ENCODE measurements around the gene RASA4. TPM values are rescaled to one million over a fixed set of nuclear protein-coding genes. Genes with fewer than 3 reads are reported as not detected.
"Not testable (repeated sequence)": the region's sequence is repeated elsewhere in the genome, so short reads cannot be mapped to it uniquely, and the experiment has no call there.

Gene RASA4
- total and polyA plus RNA-seq, 2 of the 4 experiments (the other 2 are of a cell fraction): 3.8 to 18.6 TPM

DNA sequence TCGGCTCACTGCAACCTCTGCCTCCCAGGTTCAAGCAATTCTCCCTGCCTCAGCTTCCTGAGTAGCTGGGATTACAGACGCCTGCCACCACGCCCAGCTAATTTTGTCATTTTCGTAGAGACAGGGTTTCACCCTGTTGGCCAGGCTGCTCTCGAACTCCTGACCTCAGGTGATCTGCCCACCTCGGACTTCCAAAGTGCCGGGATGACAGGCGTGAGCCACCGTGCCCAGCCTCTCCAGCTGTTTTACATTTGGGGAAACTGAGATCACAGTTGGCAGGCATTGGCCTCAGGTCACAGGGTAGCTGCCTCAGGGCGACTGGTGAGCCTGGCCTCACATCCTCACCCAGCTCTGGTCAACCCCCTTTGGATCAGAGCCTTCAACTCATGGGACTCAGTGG is 6.8 kb downstream of the RASA4 start:
- ATAC-seq (ENCODE audit: low read depth): not testable (repeated sequence)

DNA sequence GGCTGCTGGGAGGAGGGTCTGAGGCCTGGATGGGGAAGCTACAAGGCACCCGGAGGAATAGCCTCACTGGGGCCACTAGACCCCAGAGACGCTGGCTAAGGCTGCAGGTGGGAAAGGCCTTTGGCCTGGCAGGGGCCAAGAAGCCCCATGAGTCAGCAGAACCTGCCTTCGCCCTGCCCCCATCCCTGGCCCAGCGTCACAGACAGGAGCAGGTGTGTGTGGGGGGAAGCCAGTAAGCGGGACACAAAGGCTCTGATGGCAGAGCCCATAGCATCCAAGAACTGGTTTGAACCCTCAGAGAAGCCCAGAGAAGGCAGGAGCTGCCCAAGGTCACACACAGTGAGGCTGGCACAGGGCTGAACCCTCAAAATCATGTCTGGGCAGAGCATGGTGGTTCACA is 9.7 kb downstream of the RASA4 start:
- H3K18ac ChIP-seq (ENCODE audit: low read depth, low read length); H2AK5ac ChIP-seq (ENCODE audit: low read depth, low read length); H2AK9ac ChIP-seq (replicated peaks; ENCODE audit: low read depth, low read length, poor library complexity); H3K23ac ChIP-seq (ENCODE audit: low read depth, low read length); BruUV-seq (replicated peaks); H3K4ac ChIP-seq (ENCODE audit: low read depth, low read length); H3K4me3 ChIP-seq (ENCODE audit: insufficient read depth, low read depth, low read length); H3K27me3 ChIP-seq (ENCODE audit: control insufficient read depth, insufficient read depth, low read length); POLR2A ChIA-PET (ENCODE audit: unreplicated experiment); H2BK15ac ChIP-seq (ENCODE audit: low read depth, low read length); H4K91ac ChIP-seq (ENCODE audit: insufficient read depth, low read depth, low read length); H4K8ac ChIP-seq (ENCODE audit: low read depth in 2 of 2, low read length in 2 of 2); CTCF ChIA-PET; H2BK20ac ChIP-seq (ENCODE audit: low read depth, low read length); H3K27ac ChIP-seq (ENCODE audit: insufficient read depth, low read length); H2BK5ac ChIP-seq (ENCODE audit: low read depth, low read length, poor library complexity, severe bottlenecking); H3K9ac ChIP-seq (ENCODE audit: low read depth, low read length); H3K79me1 ChIP-seq (ENCODE audit: low read depth in 1 of 2, low read length in 2 of 2); H3K4me2 ChIP-seq (ENCODE audit: low read depth, low read length); intact Hi-C loops (cut with micrococcal nuclease); H3K56ac ChIP-seq (ENCODE audit: extremely low read depth, insufficient read depth, low read length); H3K14ac ChIP-seq (replicated peaks; ENCODE audit: low read depth, low read length); H4K5ac ChIP-seq (ENCODE audit: low read depth, low read length); H3K9me3 ChIP-seq (ENCODE audit: control insufficient read depth, insufficient read depth, low read length); H2BK120ac ChIP-seq (ENCODE audit: low read depth, low read length); ATAC-seq (ENCODE audit: low read depth); H4K20me1 ChIP-seq (ENCODE audit: insufficient read depth, low read length); dilution Hi-C loops (cut with HindIII; ENCODE audit: low sequenced_read_pairs, unreplicated experiment); H3K36me3 ChIP-seq (ENCODE audit: control insufficient read depth, insufficient read depth, low read length); DNase-seq; H3K4me1 ChIP-seq (ENCODE audit: control insufficient read depth, insufficient read depth, low read length); H2AFZ ChIP-seq (replicated peaks; ENCODE audit: low read length, poor library complexity); in situ Hi-C loops (cut with MboI; ENCODE audit: low sequenced_read_pairs); H3K9me1 ChIP-seq (ENCODE audit: insufficient read depth, low read length): not testable (repeated sequence)
- whole genome bisulfite sequencing, 2 experiments (ENCODE audit: extremely low coverage in 2 of 2, insufficient read length in 1 of 2): no CpG with 5 or more reads among the region's 5 CpGs

More for the DNA sequence above, 6.8 kb downstream of the RASA4 start:
- CTCF ChIA-PET; H3K14ac ChIP-seq (replicated peaks; ENCODE audit: low read depth, low read length); H3K4me3 ChIP-seq (ENCODE audit: insufficient read depth, low read depth, low read length); H3K27me3 ChIP-seq (ENCODE audit: control insufficient read depth, insufficient read depth, low read length); H4K91ac ChIP-seq (ENCODE audit: insufficient read depth, low read depth, low read length); H3K27ac ChIP-seq (ENCODE audit: insufficient read depth, low read length); H3K36me3 ChIP-seq (ENCODE audit: control insufficient read depth, insufficient read depth, low read length); H2BK120ac ChIP-seq (ENCODE audit: low read depth, low read length); H2BK15ac ChIP-seq (ENCODE audit: low read depth, low read length); H2BK5ac ChIP-seq (ENCODE audit: low read depth, low read length, poor library complexity, severe bottlenecking); POLR2A ChIA-PET (ENCODE audit: unreplicated experiment); H2AK5ac ChIP-seq (ENCODE audit: low read depth, low read length); H3K56ac ChIP-seq (ENCODE audit: extremely low read depth, insufficient read depth, low read length); H3K23ac ChIP-seq (ENCODE audit: low read depth, low read length); BruUV-seq (replicated peaks); H3K9me3 ChIP-seq (ENCODE audit: control insufficient read depth, insufficient read depth, low read length); H3K9me1 ChIP-seq (ENCODE audit: insufficient read depth, low read length); H3K9ac ChIP-seq (ENCODE audit: low read depth, low read length); H3K79me1 ChIP-seq (ENCODE audit: low read depth in 1 of 2, low read length in 2 of 2); DNase-seq; dilution Hi-C loops (cut with HindIII; ENCODE audit: low sequenced_read_pairs, unreplicated experiment); H3K4me1 ChIP-seq (ENCODE audit: control insufficient read depth, insufficient read depth, low read length); H3K4ac ChIP-seq (ENCODE audit: low read depth, low read length); H4K8ac ChIP-seq (ENCODE audit: low read depth in 2 of 2, low read length in 2 of 2); H4K20me1 ChIP-seq (ENCODE audit: insufficient read depth, low read length); H2BK20ac ChIP-seq (ENCODE audit: low read depth, low read length); H3K4me2 ChIP-seq (ENCODE audit: low read depth, low read length); in situ Hi-C loops (cut with MboI; ENCODE audit: low sequenced_read_pairs); H2AK9ac ChIP-seq (replicated peaks; ENCODE audit: low read depth, low read length, poor library complexity); intact Hi-C loops (cut with micrococcal nuclease); H4K5ac ChIP-seq (ENCODE audit: low read depth, low read length); H3K18ac ChIP-seq (ENCODE audit: low read depth, low read length); H2AFZ ChIP-seq (replicated peaks; ENCODE audit: low read length, poor library complexity): not testable (repeated sequence)
- WGBS, 2 experiments (ENCODE audit: extremely low coverage in 2 of 2, insufficient read length in 1 of 2): no CpG with 5 or more reads among the region's 10 CpGs
